Measurements from ENCODE around the gene HTRA2. TPM values are rescaled to one million over a fixed set of nuclear protein-coding genes. Genes with fewer than 3 reads are reported as not detected.

The HTRA2 gene
- total and polyA plus RNA-seq, 9 of the 15 experiments (the other 6 are each of a cell fraction or from before 2014, with no cell fraction given): 54.2 to 71.2 (median 65.8) TPM

DNA sequence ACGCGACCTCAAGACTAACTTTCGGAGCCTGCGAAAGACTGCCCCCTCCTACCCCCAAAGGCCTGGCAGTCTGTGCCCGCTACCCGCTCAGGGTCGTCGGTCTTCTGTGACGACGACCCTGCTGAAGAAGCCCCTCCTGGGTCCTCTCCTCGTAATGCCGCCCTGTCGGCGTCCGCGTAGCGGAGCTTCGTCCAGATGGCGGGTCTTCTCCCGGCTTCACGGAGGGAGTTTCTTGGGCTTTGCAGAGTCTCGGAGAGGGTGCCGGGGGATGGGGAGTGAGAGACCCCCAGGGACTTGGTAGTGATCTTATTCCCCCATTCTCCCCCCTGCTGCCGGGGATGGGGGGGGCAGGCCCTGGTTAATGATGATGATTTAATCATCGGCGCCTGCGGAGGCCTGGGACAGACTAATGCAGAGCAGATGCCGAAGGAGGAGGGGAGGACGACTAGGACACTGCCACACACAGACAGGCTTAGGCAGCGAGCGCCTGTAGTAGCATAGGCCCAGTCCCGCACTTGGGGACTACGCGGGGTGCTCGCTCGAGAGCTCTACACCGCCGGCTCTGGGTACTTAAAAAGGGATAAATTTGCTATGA is 21.7 kb upstream of the HTRA2 start:
- Histone ChIP-seq H3K27me3 (ENCODE audit: control insufficient read depth in 2 of 2, insufficient read depth in 2 of 2, low read length in 2 of 2) (no peaks in the 10 kb centered on the region), H3K9ac (ENCODE audit: insufficient read depth in 1 of 2, low read depth in 2 of 2, low read length in 2 of 2) (peak overlapping the region; percentile 95 to 96), H3K4me3 (peak overlapping the region; percentile 78), H3K36me3 (ENCODE audit: control insufficient read depth, insufficient read depth, low read length) (peaks cover 13% of the 10 kb centered on the region; the same call in 2 of the 3 replicates), H3K9me3 (replicated peaks; ENCODE audit: control insufficient read depth, insufficient read depth, low read depth, low read length) (no peaks in the 10 kb centered on the region), H2AFZ (ENCODE audit: low read depth, low read length) (peak overlapping the region; percentile 85), H3K4me1 (replicated peaks in 1 of 2; ENCODE audit: control insufficient read depth in 2 of 2, insufficient read depth in 2 of 2, low read length in 2 of 2) (peaks cover 36 to 51% of the 10 kb centered on the region in 2 experiments; a peak in 4 of 5 replicates), H4K20me1 (replicated peaks; ENCODE audit: control insufficient read depth, insufficient read depth, low read length) (no peaks in the 10 kb centered on the region), H3K79me2 (ENCODE audit: control insufficient read depth, insufficient read depth, low read length) (peaks cover 40% of the 10 kb centered on the region), H3K9me1 (ENCODE audit: control insufficient read depth, insufficient read depth, low read length) (no peaks in the 10 kb centered on the region), H3K27ac (ENCODE audit: extremely low read depth, low read depth, low read length) (peak overlapping the region; percentile 97), H3K4me2 (ENCODE audit: insufficient read depth, low read length) (peak overlapping the region; percentile 94)
- ATAC-seq (peak; percentile 53), DNase-seq (ENCODE audit: extremely low read depth in 1 of 4, low spot score in 3 of 4) (peak; percentile 42 to 68 (median 46)), FAIRE-seq (no peak)
- intact Hi-C loops (cut with micrococcal nuclease): loop anchor here (1.0 kb wide), 2 partner anchors 21 to 79 kb away; partner anchors contain the start of genes AUP1 and HTRA2
- ChIA-PET CTCF (ENCODE audit: low intra/inter-chr PET ratio) (no interaction called here), POLR2A (interaction anchor here (0.7 to 3.3 kb wide), 5 partner anchors 9 to 40 kb away, joined by 3 to 17 read pairs (median 6); partner anchors contain the start of genes AUP1 and HTRA2)
- in situ Hi-C loops (cut with MboI): no loop called here
- no TSS peak for BruUV-seq (replicated peaks)
- WGBS (ENCODE audit: insufficient coverage, low coverage, missing lambda C conversion rate): 19% methylated on average over 37 of the region's 38 CpGs
- TF ChIP-seq, protein P1, sequence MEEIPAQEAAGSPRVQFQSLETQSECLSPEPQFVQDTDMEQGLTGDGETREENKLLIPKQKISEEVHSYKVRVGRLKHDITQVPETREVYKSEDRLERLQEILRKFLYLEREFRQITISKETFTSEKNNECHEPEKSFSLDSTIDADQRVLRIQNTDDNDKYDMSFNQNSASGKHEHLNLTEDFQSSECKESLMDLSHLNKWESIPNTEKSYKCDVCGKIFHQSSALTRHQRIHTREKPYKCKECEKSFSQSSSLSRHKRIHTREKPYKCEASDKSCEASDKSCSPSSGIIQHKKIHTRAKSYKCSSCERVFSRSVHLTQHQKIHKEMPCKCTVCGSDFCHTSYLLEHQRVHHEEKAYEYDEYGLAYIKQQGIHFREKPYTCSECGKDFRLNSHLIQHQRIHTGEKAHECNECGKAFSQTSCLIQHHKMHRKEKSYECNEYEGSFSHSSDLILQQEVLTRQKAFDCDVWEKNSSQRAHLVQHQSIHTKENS (CRISPR knock-in tag; IDR thresholded peaks at IDR 0.05): no peak
- TF ChIP-seq GTF2F1 (IDR thresholded peaks at IDR 0.05; ENCODE audit: low read depth, low read length) (no peak), ZNF707 (CRISPR knock-in tag; conservative IDR thresholded peaks at IDR 0.05) (no peak), SMARCE1 (IDR thresholded peaks at IDR 0.05) (0 out of 2 replicates have a peak, but pooled peaks have one; percentile 11), MIER1 (IDR thresholded peaks at IDR 0.05; ENCODE audit: low read depth) (no peak), ZNF551 (CRISPR knock-in tag; IDR thresholded peaks at IDR 0.05) (no peak), NFIC (IDR thresholded peaks at IDR 0.05) (no peak), HNRNPLL (IDR thresholded peaks at IDR 0.05; ENCODE audit: low read depth, low read length, poor library complexity, severe bottlenecking) (peak; percentile 27), HDAC8 (tag; IDR thresholded peaks at IDR 0.05) (no peak), ZNF668 (CRISPR knock-in tag; IDR thresholded peaks at IDR 0.05) (no peak), ASH1L (IDR thresholded peaks at IDR 0.05; ENCODE audit: borderline replicate concordance, low read depth, partially characterized antibody) (no peak), HMG20B (CRISPR knock-in tag; IDR thresholded peaks at IDR 0.05) (no peak)
- TF ChIP-seq, protein P2, sequence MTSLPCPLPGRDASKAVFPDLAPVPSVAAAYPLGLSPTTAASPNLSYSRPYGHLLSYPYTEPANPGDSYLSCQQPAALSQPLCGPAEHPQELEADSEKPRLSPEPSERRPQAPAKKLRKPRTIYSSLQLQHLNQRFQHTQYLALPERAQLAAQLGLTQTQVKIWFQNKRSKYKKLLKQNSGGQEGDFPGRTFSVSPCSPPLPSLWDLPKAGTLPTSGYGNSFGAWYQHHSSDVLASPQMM (CRISPR knock-in tag; IDR thresholded peaks at IDR 0.05): no peak
- TF ChIP-seq, protein P3, sequence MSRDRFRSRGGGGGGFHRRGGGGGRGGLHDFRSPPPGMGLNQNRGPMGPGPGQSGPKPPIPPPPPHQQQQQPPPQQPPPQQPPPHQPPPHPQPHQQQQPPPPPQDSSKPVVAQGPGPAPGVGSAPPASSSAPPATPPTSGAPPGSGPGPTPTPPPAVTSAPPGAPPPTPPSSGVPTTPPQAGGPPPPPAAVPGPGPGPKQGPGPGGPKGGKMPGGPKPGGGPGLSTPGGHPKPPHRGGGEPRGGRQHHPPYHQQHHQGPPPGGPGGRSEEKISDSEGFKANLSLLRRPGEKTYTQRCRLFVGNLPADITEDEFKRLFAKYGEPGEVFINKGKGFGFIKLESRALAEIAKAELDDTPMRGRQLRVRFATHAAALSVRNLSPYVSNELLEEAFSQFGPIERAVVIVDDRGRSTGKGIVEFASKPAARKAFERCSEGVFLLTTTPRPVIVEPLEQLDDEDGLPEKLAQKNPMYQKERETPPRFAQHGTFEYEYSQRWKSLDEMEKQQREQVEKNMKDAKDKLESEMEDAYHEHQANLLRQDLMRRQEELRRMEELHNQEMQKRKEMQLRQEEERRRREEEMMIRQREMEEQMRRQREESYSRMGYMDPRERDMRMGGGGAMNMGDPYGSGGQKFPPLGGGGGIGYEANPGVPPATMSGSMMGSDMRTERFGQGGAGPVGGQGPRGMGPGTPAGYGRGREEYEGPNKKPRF (IDR thresholded peaks at IDR 0.05; ENCODE audit: low read depth, low read length): no peak
- TF ChIP-seq, protein P4, sequence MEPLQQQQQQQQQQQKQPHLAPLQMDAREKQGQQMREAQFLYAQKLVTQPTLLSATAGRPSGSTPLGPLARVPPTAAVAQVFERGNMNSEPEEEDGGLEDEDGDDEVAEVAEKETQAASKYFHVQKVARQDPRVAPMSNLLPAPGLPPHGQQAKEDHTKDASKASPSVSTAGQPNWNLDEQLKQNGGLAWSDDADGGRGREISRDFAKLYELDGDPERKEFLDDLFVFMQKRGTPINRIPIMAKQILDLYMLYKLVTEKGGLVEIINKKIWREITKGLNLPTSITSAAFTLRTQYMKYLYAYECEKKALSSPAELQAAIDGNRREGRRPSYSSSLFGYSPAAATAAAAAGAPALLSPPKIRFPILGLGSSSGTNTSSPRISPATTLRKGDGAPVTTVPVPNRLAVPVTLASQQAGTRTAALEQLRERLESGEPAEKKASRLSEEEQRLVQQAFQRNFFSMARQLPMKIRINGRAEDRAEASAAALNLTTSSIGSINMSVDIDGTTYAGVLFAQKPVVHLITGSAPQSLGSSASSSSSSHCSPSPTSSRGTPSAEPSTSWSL (CRISPR knock-in tag; IDR thresholded peaks at IDR 0.05; ENCODE audit: borderline replicate concordance): no peak

Measured in K562 (cell line).